ENCODE results near the gene JAK1.

JAK1 gene

DNA sequence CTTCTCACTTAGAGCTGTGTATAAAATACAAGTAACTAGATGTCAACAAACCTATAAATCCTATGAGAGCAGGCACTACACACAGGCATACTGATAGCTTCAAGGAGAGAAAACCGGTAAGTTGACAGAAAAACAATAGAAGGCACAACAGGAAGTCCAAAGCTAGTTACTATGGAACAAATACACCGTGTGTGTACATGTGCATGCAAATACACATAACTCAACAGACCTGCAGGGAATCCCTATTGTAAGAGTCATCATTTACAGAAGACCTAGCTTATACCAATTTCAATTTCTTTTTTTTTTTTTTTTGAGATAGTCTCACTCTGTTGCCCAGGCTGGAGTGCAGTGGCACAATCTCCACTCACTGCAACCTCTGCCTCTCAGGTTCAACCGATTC lies 26.3 kb downstream of the JAK1 start:
- TF ChIP-seq, protein P1, sequence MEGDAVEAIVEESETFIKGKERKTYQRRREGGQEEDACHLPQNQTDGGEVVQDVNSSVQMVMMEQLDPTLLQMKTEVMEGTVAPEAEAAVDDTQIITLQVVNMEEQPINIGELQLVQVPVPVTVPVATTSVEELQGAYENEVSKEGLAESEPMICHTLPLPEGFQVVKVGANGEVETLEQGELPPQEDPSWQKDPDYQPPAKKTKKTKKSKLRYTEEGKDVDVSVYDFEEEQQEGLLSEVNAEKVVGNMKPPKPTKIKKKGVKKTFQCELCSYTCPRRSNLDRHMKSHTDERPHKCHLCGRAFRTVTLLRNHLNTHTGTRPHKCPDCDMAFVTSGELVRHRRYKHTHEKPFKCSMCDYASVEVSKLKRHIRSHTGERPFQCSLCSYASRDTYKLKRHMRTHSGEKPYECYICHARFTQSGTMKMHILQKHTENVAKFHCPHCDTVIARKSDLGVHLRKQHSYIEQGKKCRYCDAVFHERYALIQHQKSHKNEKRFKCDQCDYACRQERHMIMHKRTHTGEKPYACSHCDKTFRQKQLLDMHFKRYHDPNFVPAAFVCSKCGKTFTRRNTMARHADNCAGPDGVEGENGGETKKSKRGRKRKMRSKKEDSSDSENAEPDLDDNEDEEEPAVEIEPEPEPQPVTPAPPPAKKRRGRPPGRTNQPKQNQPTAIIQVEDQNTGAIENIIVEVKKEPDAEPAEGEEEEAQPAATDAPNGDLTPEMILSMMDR (conservative IDR thresholded peaks at IDR 0.05; ENCODE audit: low read length) = no peak
- no peak overlapping the region for H3K4me3 ChIP-seq (ENCODE audit: low read length)
- no peak for DNase-seq (ENCODE audit: low read depth)

DNA sequence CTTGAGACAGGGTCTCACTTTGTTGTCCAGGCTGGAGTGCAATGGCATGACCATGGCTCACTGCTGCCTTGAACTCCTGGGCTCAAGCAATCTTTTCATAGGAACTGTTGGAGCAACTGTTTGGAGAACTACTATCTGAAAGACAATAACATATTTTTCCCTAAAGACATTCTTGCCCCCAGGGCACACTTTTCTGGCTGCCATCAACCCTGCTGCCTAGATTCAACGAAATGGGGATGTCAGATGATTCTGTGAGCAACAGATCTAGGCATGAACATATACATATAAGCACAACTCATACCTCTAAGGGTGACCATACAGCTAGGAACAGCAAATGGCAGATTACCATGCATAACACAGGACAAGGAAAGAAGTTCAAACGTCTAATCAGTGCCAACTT lies 27.4 kb downstream of the JAK1 start:
- H3K4me3 ChIP-seq (ENCODE audit: low read length) = no peak overlapping the region
- TF ChIP-seq, protein P1 (conservative IDR thresholded peaks at IDR 0.05; ENCODE audit: low read length) = no peak
- DNase-seq (ENCODE audit: low read depth) = no peak

DNA sequence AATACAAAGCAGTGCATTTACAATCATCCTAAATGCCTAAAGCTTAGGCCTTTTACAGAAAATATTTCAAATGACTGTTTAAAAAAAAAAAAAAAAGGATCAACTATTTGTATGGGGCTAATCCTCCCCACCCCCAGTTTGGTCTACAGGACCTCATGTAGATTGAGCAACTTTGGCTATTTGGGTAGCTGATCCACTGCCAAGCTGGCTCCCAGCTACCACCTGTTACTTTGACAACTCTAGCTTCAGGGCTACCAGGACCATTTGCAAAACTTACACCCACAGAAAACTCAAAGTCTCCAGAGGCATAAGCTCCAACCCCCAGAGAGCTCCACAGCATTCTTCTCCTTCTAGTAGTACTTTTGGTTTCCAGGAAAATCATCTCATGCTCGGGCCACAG lies 29.4 kb downstream of the JAK1 start:
- DNase-seq (ENCODE audit: low read depth) = peak; percentile 69
- TF ChIP-seq, protein P1 (conservative IDR thresholded peaks at IDR 0.05; ENCODE audit: low read length) = no peak
- H3K4me3 ChIP-seq (ENCODE audit: low read length) = no peak overlapping the region

DNA sequence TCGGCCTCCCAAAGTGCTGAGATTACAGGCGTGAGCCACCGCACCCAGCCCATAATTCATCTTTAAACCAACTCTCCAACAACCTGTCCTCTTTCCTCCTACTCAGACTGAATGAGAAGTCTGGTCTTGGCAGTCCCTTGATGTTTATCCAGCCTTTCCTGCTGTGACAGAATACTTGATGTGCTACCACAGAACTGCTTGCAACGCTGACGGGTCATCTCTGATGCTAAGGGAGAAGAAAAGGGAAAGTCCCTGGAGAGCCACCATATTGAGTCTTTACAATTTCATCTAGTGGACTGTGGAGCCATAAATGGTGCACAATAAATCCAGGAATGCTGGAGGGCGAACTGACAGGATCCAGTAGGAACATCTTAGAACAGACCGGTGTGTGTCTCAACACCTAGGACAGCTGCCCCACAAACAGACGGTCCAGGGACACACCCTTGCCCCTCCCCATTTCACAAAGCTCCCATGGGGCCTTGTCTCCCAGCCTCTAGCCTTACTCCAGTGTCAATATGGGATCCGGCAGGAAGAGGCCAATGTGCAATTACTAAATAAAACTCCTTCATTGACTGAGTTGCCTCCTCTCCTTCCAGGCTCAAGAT lies 30.7 kb downstream of the JAK1 start:
- H3K4me3 ChIP-seq (ENCODE audit: low read length) = no peak overlapping the region
- DNase-seq (ENCODE audit: low read depth) = no peak
- TF ChIP-seq, protein P1 (conservative IDR thresholded peaks at IDR 0.05; ENCODE audit: low read length) = no peak

DNA sequence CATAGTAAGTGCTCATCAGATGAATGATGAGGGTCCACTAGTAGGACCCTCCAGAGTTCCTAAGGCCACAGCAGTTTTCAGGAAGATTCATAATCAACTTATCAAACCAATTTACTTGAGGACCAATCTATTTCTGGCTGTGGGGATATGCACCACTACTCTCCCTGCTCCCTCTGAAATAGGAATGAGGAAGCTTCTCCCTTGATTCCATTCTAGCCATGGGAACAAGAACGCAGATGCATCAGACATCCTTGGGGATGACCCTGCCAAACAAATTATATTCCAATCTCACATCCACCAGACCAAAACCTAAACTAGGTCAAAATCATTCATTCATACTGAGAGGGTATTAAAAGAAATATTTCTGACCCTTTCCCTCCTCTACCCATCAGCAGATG lies 31.5 kb downstream of the JAK1 start:
- no peak overlapping the region for H3K4me3 ChIP-seq (ENCODE audit: low read length)
- peak; percentile 21 for DNase-seq (ENCODE audit: low read depth)
- TF ChIP-seq, protein P1 (conservative IDR thresholded peaks at IDR 0.05; ENCODE audit: low read length) = no peak

DNA sequence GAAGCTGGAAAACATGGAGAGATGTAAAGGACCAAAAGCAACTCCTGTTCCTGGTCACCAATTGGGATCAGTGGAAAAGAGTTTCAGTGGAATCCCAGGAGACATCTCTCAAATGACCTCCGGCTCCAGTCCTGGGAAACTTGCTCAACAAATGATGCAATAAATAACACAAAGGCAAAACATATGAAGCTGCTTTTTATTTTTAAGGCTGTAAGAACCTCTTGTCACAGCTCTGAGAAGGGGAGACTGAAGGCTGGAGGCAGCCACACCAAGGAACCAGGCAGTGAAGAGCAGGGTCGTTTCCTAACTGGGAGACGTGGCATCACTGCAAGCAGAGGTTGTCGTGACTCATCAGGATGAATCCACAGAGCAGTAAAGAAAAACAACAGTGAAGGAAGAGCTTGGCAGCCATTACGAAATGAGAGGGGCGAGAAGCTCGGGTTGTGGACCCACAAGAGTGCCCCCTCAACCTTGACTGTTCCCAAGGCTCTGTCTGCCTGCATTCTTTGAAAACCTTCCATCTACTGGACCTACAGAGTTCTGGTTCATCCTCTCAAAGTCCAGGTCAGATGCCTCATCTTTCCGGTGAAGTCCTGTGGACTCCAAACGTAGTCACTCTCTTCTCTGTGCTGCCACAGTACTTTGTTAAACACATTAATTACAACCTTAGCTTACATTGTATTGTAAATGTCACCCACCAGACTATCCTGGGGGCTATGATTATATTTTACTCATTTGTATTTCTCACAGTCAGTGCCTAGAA lies 32.1 kb downstream of the JAK1 start:
- TF ChIP-seq, protein P1 (conservative IDR thresholded peaks at IDR 0.05; ENCODE audit: low read length) = no peak
- H3K4me3 ChIP-seq (ENCODE audit: low read length) = peak overlapping the region; percentile 42
- DNase-seq (ENCODE audit: low read depth) = peak; percentile 87

Measured in AG10803 (cell line).